Smooth muscle cell (in vitro differentiated cells): Measurements from ENCODE around the gene UCN. TPM values are rescaled to one million over a fixed set of nuclear protein-coding genes. Genes with fewer than 3 reads are reported as not detected.

Experiments
- DNase-seq: peaks from one replicate; lab custom pipeline; 2025; ENCODE audit not compliant: unreplicated experiment; lab: John Stamatoyannopoulos, UW
- H2AFZ ChIP-seq: fragments of 200-600 bp; sonication (generic); 2 replicates; pipeline ENCODE4 v1.6.0; 2016; ENCODE audit warnings: antibody characterized with exemption, low read depth, mild to moderate bottlenecking
- H3F3A ChIP-seq: fragments of 200-600 bp; sonication (generic); 2 replicates; pipeline ENCODE4 v1.6.0; 2017; ENCODE audit warnings: antibody characterized with exemption, low read depth
- H3K27ac ChIP-seq: fragments of 200-600 bp; sonication (generic); 2 replicates; pipeline ENCODE4 v1.5.1; 2016; ENCODE audit warnings: low read depth, mild to moderate bottlenecking
- H3K27me3 ChIP-seq: fragments of 200-600 bp; sonication (generic); 2 replicates; pipeline ENCODE4 v1.6.1; 2016; ENCODE audit warnings: low read depth, mild to moderate bottlenecking
- H3K36me3 ChIP-seq: fragments of 200-600 bp; sonication (generic); 2 replicates; pipeline ENCODE4 v1.5.1; 2016; ENCODE audit warnings: low read depth
- H3K4me1 ChIP-seq: fragments of 200-600 bp; sonication (generic); 2 replicates; pipeline ENCODE4 v1.5.1; 2016; ENCODE audit warnings: low read depth
- H3K4me2 ChIP-seq: fragments of 200-600 bp; sonication (generic); 2 replicates; pipeline ENCODE4 v1.6.0; 2016; ENCODE audit warnings: mild to moderate bottlenecking
- H3K4me3 ChIP-seq: fragments of 200-600 bp; sonication (generic); 2 replicates; pipeline ENCODE4 v1.5.1; 2016; ENCODE audit warnings: mild to moderate bottlenecking
- H3K79me2 ChIP-seq: fragments of 200-600 bp; sonication (generic); 2 replicates; pipeline ENCODE4 v1.6.0; 2016; ENCODE audit warnings: low read depth, mild to moderate bottlenecking
- H3K9ac ChIP-seq: fragments of 200-600 bp; sonication (generic); 2 replicates; pipeline ENCODE4 v1.6.0; 2016; ENCODE audit warnings: low read depth
- H3K9me3 ChIP-seq: fragments of 200-600 bp; sonication (generic); replicated peaks from 2 replicates; pipeline ENCODE4 v1.5.1; 2016; ENCODE audit warnings: low read depth
- H4K20me1 ChIP-seq: fragments of 200-600 bp; sonication (generic); 2 replicates; pipeline ENCODE4 v1.6.0; 2016; ENCODE audit warnings: low read depth
- CTCF ChIP-seq: fragments of 200-600 bp; sonication (generic); IDR thresholded peaks from 2 replicates; pipeline ENCODE4 v1.5.1; 2017; ENCODE audit warnings: borderline replicate concordance, mild to moderate bottlenecking, antibody characterized with exemption; ENCODE audit not compliant: insufficient read depth, poor library complexity, severe bottlenecking
- WGBS: methylation state at CpG from one replicate; pipeline ENCODE4 v1.1.7; 2016; ENCODE audit warnings: low lambda C conversion rate; 5-methylcytosine and 5-hydroxymethylcytosine counted together
- polyA plus RNA-seq: library from polyadenylated mRNA; unstranded; fragments of >200 nt; fragmentation: Nextera tagmentation; extraction: Ambion mirVana; gene quantifications from 2 replicates; pipeline ENCODE4 v1.2.1, GENCODE V29; 2016
- total RNA-seq: library from RNA; depleted of rRNA; stranded (reverse); fragments of >200 nt; gene quantifications from 2 replicates; pipeline ENCODE4 v1.2.3, GENCODE V29; 2014

The UCN gene
- total and polyA plus RNA-seq, 2 experiments from 2014 or later, result 0.36 to 3.6 TPM

DNA sequence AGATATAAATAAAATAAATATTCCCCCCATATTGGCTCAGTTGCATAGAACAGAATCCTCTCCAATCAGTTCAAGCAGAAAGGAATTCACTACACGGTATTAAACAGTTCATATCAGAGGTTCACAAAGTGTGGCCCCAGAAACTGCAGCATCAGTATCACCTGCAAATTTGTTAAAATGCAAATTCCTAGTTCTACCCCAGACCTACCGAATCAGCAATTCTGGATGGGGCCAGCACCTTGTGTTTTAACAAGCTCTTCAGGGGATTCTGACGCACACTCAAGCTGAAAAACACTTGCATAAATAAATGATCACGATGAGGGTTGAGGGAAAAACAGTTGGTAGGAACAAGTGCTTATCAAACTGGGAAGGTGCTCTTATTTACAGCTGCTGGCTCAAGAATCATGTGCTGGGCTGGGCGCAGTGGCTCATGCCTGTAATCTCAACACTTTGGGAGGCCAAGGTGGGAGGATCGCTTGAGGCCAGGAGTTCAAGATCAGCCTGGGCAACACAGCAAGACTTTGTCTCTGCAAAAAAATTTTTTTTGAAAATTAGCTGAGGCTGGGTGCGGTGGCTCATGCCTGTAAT lies 42.0 kb upstream of the UCN start:
- 97% methylated on average over 7 of the region's 7 CpGs for WGBS
- Histone ChIP-seq H3K4me2 (no peak overlapping the region), H4K20me1 (peaks cover 78% of the 10 kb centered on the region), H2AFZ (no peak overlapping the region), H3K27ac (no peak overlapping the region), H3K4me3 (no peak overlapping the region), H3K79me2 (peaks cover 91% of the 10 kb centered on the region), H3K27me3 (no peaks in the 10 kb centered on the region), H3K36me3 (no peaks in the 10 kb centered on the region), H3K9me3 (no peaks in the 10 kb centered on the region), H3F3A (peaks cover 16% of the 10 kb centered on the region), H3K4me1 (peaks cover 13% of the 10 kb centered on the region), H3K9ac (no peak overlapping the region)
- TF ChIP-seq CTCF, result no peak
- DNase-seq, result no peak

GRCh38 chr2:27347641-27348040 lies 39.4 kb upstream of the UCN start:
- 98% methylated on average over 2 of the region's 2 CpGs for WGBS
- H3K4me2 ChIP-seq, result no peak overlapping the region
- no peak overlapping the region for H2AFZ ChIP-seq
- H3K9ac ChIP-seq, result no peak overlapping the region
- peaks cover 88% of the 10 kb centered on the region for H3K79me2 ChIP-seq
- H3K36me3 ChIP-seq, result no peaks in the 10 kb centered on the region
- peaks cover 76% of the 10 kb centered on the region for H4K20me1 ChIP-seq
- no peak for DNase-seq
- no peak overlapping the region for H3K4me3 ChIP-seq
- no peaks in the 10 kb centered on the region for H3K9me3 ChIP-seq
- no peak overlapping the region for H3K27ac ChIP-seq
- no peak for TF ChIP-seq CTCF
- H3K27me3 ChIP-seq, result no peaks in the 10 kb centered on the region
- H3K4me1 ChIP-seq, result no peaks in the 10 kb centered on the region
- no peaks in the 10 kb centered on the region for H3F3A ChIP-seq

DNA sequence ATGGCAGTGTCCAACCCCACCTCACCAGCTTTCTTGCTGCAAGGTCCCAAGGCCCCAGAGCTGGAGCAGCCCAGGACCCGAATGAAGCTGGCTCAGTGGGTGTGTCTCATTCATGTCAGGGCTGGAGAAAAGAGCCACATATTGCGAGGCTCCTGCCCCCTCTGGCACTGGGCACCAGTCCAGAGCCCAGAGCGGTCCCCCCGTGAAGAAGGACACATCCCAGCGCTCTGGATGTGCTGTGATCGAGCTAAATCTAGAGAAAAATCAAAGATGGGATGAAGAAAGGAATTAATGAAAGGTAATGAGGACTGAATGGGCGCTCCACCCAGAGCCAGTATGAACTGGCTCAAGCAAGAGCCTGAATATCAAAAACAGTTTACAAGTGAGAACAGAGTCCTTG lies 27.9 kb upstream of the UCN start:
- Histone ChIP-seq H4K20me1 (no peaks in the 10 kb centered on the region), H3K4me2 (no peak overlapping the region), H2AFZ (no peak overlapping the region), H3K9me3 (no peaks in the 10 kb centered on the region), H3K4me3 (no peak overlapping the region), H3K4me1 (no peaks in the 10 kb centered on the region), H3K36me3 (peaks cover 15% of the 10 kb centered on the region), H3F3A (no peaks in the 10 kb centered on the region), H3K27ac (no peak overlapping the region), H3K9ac (no peak overlapping the region), H3K79me2 (no peaks in the 10 kb centered on the region), H3K27me3 (no peaks in the 10 kb centered on the region)
- no peak for DNase-seq
- WGBS, result 98% methylated on average over 7 of the region's 7 CpGs
- TF ChIP-seq CTCF, result no peak

DNA sequence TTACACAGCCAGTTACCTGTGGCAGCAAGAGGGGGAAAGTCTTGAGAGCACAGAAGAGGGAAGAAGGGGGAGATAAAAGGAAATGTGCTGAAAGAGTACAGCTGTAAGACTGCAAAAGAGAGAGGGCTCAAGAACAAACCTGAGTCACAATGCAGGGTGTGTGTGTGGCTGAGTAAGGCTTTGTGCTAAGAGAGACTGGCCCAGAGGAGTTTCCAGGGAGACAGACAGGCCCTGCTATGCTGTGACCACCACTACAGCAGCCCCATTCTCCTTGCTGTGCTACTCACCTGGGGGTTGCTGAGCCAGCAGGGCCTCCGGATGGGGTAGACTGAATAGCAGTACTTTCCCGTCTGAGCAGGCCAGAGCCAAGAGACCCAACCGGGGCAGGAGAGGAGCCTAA lies 27.1 kb upstream of the UCN start:
- DNase-seq, result no peak
- Histone ChIP-seq H2AFZ (no peak overlapping the region), H3K4me1 (no peaks in the 10 kb centered on the region), H3K36me3 (peaks cover 8% of the 10 kb centered on the region), H4K20me1 (no peaks in the 10 kb centered on the region), H3F3A (no peaks in the 10 kb centered on the region), H3K9ac (no peak overlapping the region), H3K79me2 (no peaks in the 10 kb centered on the region), H3K27ac (no peak overlapping the region), H3K27me3 (no peaks in the 10 kb centered on the region), H3K4me2 (no peak overlapping the region), H3K9me3 (no peaks in the 10 kb centered on the region), H3K4me3 (no peak overlapping the region)
- TF ChIP-seq CTCF, result no peak
- 94% methylated on average over 3 of the region's 3 CpGs for WGBS
